ENCODE data around the gene EPAS1.

GRCh38 chr2:46386763-46387162 is 89.6 kb downstream of the EPAS1 start:
- TF ChIP-seq EP300 (IDR thresholded peaks at IDR 0.05; ENCODE audit: low read depth in 2 of 2, low read length in 2 of 2), result no peak
- TF ChIP-seq EP300 (CRISPR knock-in tag; IDR thresholded peaks at IDR 0.05; ENCODE audit: borderline replicate concordance), result no peak
- TF ChIP-seq AHDC1 (CRISPR knock-in tag; IDR thresholded peaks at IDR 0.05; ENCODE audit: borderline replicate concordance), result no peak
- TF ChIP-seq ZBTB33 (CRISPR knock-in tag; IDR thresholded peaks at IDR 0.05), result no peak
- TF ChIP-seq ZBTB44 (CRISPR knock-in tag; IDR thresholded peaks at IDR 0.05), result no peak
- TF ChIP-seq CTCF (CRISPR knock-in tag; IDR thresholded peaks at IDR 0.05), result no peak
- TF ChIP-seq ZNF550 (CRISPR knock-in tag; IDR thresholded peaks at IDR 0.05; ENCODE audit: borderline replicate concordance), result no peak
- no peak for TF ChIP-seq ZNF124 (CRISPR knock-in tag; IDR thresholded peaks at IDR 0.05)
- TF ChIP-seq HDAC6 (IDR thresholded peaks at IDR 0.05; ENCODE audit: low read depth, low read length), result no peak
- no peak for TF ChIP-seq GATAD1 (CRISPR knock-in tag; IDR thresholded peaks at IDR 0.05)
